Iris pigment epithelial cell (primary cell): ENCODE results near the gene NPB.

Experiments
- DNase-seq: peaks from one replicate; pipeline ENCODE4 v3.0.0-alpha.2; 2011; ENCODE audit warnings: low read depth

NPB gene

DNA sequence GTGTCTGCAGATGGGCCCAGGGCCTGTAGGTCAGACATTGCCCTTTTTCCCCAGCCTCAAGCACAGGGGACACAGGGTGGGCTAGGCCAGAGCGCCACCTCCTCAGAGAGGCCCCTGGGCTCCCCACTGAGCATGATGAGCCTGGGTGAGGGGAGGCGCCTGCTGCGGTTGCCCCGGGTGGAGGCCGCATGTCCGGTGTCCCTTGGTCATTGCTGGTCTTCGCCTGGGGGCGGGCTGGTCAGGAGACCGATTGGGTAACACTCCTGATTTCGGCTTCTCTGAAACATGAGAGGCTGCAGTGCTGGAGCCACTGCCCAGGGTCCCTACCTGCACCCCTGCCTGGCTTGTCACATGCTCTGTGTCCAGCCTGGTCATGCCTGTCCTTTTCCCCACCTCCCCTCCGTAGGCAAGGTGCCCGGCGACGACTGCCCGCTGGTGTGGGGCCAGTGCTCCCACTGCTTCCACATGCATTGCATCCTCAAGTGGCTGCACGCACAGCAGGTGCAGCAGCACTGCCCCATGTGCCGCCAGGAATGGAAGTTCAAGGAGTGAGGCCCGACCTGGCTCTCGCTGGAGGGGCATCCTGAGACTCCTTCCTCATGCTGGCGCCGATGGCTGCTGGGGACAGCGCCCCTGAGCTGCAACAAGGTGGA, 2.4 kb upstream of the NPB start:
- DNase-seq: no peak

DNA sequence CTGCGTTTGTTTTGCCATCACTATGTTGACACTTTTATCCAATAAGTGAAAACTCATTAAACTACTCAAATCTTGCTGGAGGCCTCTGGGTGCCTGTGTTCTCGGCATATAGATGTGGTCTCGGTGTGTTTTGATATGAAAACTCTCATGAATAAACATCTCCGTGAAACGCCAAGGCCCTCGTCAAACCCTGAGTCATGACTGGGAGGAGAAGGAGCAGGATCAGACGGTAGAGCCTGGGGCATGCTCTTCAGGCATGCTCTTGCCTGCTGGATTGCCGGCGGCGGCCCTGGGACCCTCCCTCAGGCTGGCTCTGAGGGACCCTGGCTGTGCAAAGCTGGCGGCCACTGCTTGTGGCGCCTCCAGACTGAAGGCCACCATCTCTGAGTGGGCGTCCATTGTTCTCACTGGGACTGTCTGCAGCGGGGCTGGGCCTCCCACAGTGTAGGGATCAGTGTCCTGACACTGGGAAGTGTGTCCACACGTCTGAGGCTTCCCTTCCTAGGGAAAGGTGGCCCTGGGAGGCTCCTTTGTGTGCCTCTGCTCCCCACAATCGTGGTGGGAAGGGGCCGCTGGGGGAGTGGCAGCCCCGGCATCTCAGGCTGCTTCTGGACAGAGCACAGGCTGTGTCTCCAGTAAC, 1.7 kb upstream of the NPB start:
- DNase-seq: no peak

GRCh38 chr17:81901167-81902022, 643 bp upstream of the NPB start:
- no peak for DNase-seq

GRCh38 chr17:81902653-81903414, 796 bp downstream of the NPB start:
- DNase-seq: no peak

GRCh38 chr17:81903415-81903831, 1.4 kb downstream of the NPB start:
- no peak for DNase-seq

DNA sequence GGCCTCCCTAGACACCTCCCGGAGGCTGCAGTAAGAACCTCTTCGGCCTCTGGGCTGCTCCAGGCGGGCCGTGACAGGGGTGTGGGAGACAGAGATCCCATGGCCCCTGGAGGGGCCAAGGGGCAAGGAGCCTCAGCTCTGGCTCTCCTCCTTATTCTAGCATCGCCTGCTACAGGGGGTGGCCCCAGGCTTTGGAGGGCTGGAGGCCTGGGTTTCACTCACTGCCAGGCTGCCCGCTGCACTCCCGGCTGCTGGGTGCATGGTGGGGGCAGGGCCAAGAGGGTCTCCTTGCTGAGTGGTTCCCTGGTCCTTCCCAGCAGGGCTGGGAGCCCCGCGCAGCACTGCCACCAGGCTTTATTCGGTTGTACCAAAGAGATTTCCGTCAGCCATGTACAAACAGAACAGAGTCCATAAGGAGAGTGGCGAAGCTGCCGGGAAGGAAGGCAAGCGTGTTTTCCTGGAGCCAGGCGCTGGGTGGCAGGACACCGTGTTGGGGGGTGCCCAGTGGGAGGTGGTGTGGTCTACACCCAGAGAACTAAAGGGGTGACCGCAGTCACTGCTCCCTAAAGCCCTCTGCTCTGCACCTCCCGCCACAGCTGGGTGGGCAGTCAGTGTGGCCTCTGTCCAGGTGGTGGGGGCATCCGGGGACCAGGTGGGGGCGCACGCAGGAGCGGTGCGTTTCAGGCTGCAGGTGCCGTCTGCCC, 2.0 kb downstream of the NPB start:
- no peak for DNase-seq

DNA sequence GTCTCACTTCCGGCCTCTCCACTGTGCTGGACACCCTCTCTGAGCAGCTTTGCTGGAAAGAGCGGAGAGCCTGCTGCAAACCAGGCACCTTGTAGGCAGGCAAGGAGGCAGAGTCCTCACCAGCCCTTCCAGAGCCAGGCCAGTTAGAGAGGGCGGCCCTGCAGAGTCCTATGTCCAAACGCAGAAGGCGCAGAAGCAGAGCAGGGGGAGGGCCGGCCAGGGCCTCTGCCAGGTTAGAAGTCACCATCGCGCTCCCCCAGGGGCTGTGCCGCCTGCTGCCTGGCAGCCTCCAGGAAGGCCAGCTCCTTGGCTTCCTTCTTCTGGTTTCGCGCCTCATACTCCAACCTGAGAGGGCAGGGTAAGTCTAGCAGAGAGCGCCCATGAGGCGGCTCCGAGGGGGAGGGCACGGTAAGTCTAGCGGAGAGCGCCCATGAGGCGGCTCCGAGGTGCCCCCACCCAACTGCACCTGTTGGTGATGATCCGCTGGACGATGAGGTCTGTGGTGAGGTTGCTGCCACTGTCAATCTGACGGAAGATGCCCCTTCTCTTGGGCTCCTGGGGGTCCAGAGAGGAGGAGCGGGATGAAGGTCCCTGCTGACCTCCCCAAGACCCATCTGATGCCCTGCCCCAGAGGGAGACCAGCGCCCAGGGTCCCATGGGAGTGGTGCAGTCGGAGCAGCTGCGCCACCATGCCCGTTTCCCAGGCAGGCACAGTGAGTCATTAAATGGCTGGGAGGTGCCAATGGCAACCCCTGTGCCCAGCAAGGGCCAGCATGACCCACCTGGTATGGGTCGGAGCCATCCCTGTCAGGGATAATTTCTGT, 2.8 kb downstream of the NPB start:
- no peak for DNase-seq

GRCh38 chr17:81905424-81905875, 3.4 kb downstream of the NPB start:
- no peak for DNase-seq

- no peak for DNase-seq
Measured at GRCh38 chr17:81905993-81906392, 4.0 kb downstream of the NPB start.

- DNase-seq: no peak
Measured at GRCh38 chr17:81906476-81907218, 4.6 kb downstream of the NPB start.

DNA sequence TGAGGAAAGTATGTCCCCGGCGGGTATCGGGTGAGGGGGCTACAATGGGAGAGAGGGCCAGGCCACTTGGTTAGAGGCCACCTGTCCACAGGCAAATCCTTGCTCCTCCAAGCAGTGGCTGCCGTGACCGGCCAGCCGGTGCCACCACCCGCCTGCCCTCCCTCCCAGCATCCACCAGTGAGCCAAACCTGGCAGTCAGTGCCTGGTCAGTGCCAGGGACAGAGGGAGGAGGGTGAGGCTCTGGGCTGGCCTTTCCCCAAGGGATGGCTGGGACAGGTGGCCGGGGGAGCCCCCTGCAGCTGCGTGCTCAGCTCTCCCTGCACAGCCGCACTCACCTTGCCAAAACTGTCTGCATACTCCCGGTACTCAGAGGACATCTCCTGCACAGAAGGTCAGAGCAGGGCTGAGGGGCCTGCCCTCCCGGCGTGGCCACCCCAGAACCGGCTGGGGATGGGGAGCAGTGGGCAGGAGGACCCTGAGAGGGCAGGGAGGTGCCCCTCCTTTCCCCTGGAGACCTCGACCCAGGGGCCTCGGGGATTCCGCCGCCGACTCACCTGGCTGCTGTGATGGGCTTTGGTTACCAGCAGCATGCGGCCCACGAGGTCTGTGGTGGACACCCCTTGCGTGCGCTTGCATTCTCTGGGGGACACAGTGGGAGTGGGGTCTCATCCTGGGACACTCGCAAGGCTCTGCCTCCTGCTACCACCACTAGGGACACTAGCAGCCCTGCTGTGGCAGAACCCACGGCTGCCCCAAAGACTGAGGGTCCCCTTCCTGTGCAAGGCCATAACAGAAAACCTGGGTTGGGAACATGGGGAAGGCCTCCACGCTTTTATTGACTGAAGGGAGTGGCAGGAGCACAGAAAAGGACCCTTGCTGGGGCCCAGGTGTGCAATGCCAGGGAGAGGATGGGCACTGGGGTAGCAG, 5.4 kb downstream of the NPB start:
- DNase-seq: no peak

- DNase-seq: no peak
Measured at GRCh38 chr17:81908793-81909192, 6.8 kb downstream of the NPB start.

- DNase-seq: no peak
Measured at GRCh38 chr17:81909231-81909630, 7.2 kb downstream of the NPB start.

DNA sequence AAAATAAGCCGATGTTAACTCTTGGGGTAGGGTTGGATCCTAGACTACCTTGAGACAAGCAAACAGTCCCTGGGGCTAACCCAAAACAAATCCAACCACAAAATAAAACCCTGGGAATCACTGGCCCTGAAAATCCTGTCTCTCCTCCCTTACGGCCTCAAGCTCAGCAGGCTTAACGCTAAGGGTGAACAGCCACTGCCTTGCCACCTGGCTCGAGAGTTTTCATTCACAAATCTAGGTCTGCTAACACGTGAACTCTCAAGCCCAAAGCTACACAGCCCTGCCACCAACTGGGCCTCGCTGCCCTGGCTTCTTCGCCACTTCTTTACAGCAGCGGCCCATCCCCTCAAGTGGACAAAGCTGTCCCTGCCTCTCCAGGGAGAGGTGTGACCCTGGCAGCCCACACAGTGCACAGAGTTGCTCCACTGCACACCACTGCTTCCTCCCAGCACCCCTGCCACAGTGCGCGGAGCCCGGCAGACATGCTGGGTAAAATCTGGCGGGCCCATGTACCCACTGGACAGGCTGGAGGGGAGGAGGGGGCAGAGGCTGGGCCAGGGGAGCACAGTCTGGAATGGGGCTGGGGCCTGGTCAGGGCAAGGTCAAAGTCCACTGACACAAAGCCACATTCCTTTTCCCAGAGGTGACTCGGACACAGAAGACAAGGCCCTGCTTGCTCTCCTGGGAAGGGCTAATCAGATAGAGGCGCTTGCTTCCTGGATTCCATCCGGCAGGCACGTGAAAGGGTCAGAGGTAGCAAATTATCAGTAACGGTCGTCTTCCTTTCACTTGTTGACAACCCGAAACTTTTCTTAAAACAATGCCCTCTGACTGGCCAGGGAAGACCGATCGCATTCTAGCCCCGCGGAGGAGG, 8.2 kb downstream of the NPB start:
- no peak for DNase-seq

DNA sequence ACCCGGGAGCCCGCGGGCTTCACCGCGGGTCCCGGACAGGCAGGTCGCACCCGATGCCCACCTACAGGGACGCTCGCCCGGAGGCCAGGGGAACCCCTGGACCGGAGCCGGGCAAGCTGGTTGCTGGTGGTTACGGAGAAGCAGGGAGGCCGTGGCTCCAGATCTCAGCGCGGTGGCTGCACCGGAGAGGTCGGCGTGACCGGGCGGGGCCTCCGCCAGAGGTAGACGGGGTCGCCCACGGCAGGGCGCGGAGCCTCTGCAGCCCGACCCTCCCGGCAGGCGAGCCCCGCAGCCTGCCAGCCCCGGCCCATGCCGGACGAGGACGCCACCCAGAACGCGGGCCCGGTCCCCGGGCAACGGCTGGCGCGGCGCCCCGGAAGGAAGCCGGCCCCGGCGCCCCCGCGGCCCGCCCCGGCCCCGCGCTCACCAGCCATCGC, 8.8 kb downstream of the NPB start:
- no peak for DNase-seq

- peak; percentile 78 for DNase-seq
Measured at GRCh38 chr17:81911277-81911961, 9.4 kb downstream of the NPB start, which contains the start of gene PCYT2. PCYT2 (minus strand) TSS chr17:81911399; CDS start chr17:81911355, 44 bp downstream.

- no peak for DNase-seq
Measured at GRCh38 chr17:81911969-81912368, 9.9 kb downstream of the NPB start.
